Stimulated activated CD4-positive, alpha-beta T cell treated with anti-CD3 and anti-CD28 coated beads, Interleukin-1b, Interleukin-23, amount 100 ng/mL, for 48 hours (primary cell): ENCODE data around the gene SFTPB.
A peak's percentile ranks its signal among the peaks of the same experiment; 100 is the strongest.
"Not testable (repeated sequence)": the region's sequence is repeated elsewhere in the genome, so short reads cannot be mapped to it uniquely, and the experiment has no call there.

ENCODE experiments used
- DNase-seq: peaks from one replicate; pipeline ENCODE4 v3.0.0-alpha.2; 2020

The SFTPB gene

GRCh38 chr2:85668009-85668856 is at the start of gene SFTPB:
TSS of gene SFTPB (minus strand) at chr2:85668199. CDS start at chr2:85668183, 16 bp downstream.
- no peak for DNase-seq

- no peak for DNase-seq
Measured at GRCh38 chr2:85717308-85718008, 49.5 kb upstream of the SFTPB start.

GRCh38 chr2:85716346-85716914 is 48.4 kb upstream of the SFTPB start:
- DNase-seq, result no peak

GRCh38 chr2:85714841-85715240 is 46.8 kb upstream of the SFTPB start:
- DNase-seq, result no peak

GRCh38 chr2:85714421-85714820 is 46.4 kb upstream of the SFTPB start:
- not testable (repeated sequence) for DNase-seq

GRCh38 chr2:85713836-85714235 is 45.8 kb upstream of the SFTPB start:
- DNase-seq, result no peak

GRCh38 chr2:85712849-85713612 is 45.0 kb upstream of the SFTPB start:
- no peak for DNase-seq

GRCh38 chr2:85712336-85712735 is 44.3 kb upstream of the SFTPB start:
- no peak for DNase-seq

GRCh38 chr2:85711578-85712060 is 43.6 kb upstream of the SFTPB start:
- no peak for DNase-seq

- DNase-seq, result no peak
Measured at GRCh38 chr2:85710687-85711577, 42.9 kb upstream of the SFTPB start.

GRCh38 chr2:85709401-85709811 is 41.4 kb upstream of the SFTPB start:
- DNase-seq, result no peak

- no peak for DNase-seq
Measured at GRCh38 chr2:85708641-85709040, 40.6 kb upstream of the SFTPB start.

- peak; percentile 62 for DNase-seq
Measured at GRCh38 chr2:85707304-85707703, 39.3 kb upstream of the SFTPB start.

GRCh38 chr2:85706599-85707296 is 38.7 kb upstream of the SFTPB start:
- DNase-seq, result no peak

GRCh38 chr2:85706063-85706462 is 38.1 kb upstream of the SFTPB start:
- no peak for DNase-seq

GRCh38 chr2:85705680-85706039 is 37.7 kb upstream of the SFTPB start:
- DNase-seq, result no peak

GRCh38 chr2:85704800-85705679 is 37.0 kb upstream of the SFTPB start:
- DNase-seq, result no peak

- no peak for DNase-seq
Measured at GRCh38 chr2:85704038-85704437, 36.0 kb upstream of the SFTPB start.

GRCh38 chr2:85703329-85703728 is 35.3 kb upstream of the SFTPB start:
- DNase-seq, result no peak

- DNase-seq, result no peak
Measured at GRCh38 chr2:85702800-85703199, 34.8 kb upstream of the SFTPB start.
